Measurements from ENCODE around the gene RAB3GAP2.

DNA sequence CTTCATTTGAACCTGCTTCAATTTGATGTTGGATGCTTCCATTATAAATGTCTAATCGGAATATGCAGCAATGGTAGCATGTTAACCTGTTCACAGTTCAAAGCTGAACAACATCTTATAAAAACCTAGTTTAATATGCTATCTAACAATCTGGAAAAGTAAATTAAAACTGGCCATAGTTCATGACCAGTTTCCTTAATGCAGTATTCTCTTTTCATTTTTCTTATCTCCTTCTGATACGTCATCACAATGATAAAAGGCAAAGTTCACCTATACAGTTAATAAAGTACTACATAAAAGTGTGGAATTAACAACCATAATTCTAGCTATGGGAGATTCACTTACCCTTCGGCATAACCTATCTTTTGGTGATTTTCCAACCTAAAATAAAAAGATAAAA lies 113.2 kb downstream of the RAB3GAP2 start:
- TF ChIP-seq TCF12 (IDR thresholded peaks at IDR 0.05) (no peak), TCF12 (CRISPR knock-in tag; IDR thresholded peaks at IDR 0.05) (no peak), FOXK2 (IDR thresholded peaks at IDR 0.05) (no peak), SSRP1 (CRISPR knock-in tag; IDR thresholded peaks at IDR 0.05) (no peak), ZSCAN12 (CRISPR knock-in tag; IDR thresholded peaks at IDR 0.05) (no peak), THYN1 (CRISPR knock-in tag; IDR thresholded peaks at IDR 0.05; ENCODE audit: borderline replicate concordance, low read depth) (no peak), NR2F1 (CRISPR knock-in tag; IDR thresholded peaks at IDR 0.05) (no peak)
- TF ChIP-seq, protein P1, sequence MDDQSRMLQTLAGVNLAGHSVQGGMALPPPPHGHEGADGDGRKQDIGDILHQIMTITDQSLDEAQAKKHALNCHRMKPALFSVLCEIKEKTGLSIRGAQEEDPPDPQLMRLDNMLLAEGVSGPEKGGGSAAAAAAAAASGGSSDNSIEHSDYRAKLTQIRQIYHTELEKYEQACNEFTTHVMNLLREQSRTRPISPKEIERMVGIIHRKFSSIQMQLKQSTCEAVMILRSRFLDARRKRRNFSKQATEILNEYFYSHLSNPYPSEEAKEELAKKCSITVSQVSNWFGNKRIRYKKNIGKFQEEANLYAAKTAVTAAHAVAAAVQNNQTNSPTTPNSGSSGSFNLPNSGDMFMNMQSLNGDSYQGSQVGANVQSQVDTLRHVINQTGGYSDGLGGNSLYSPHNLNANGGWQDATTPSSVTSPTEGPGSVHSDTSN (CRISPR knock-in tag; IDR thresholded peaks at IDR 0.05; ENCODE audit: borderline replicate concordance) = no peak
- TF ChIP-seq, protein P2, sequence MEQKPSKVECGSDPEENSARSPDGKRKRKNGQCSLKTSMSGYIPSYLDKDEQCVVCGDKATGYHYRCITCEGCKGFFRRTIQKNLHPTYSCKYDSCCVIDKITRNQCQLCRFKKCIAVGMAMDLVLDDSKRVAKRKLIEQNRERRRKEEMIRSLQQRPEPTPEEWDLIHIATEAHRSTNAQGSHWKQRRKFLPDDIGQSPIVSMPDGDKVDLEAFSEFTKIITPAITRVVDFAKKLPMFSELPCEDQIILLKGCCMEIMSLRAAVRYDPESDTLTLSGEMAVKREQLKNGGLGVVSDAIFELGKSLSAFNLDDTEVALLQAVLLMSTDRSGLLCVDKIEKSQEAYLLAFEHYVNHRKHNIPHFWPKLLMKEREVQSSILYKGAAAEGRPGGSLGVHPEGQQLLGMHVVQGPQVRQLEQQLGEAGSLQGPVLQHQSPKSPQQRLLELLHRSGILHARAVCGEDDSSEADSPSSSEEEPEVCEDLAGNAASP (CRISPR knock-in tag; IDR thresholded peaks at IDR 0.05; ENCODE audit: borderline replicate concordance) = no peak
